ENCODE measurements around the gene PLCZ1.

- TF ChIP-seq REST (IDR thresholded peaks at IDR 0.05; ENCODE audit: insufficient replicate concordance, low read depth): no peak
- TF ChIP-seq CTCF (IDR thresholded peaks at IDR 0.05; ENCODE audit: insufficient read depth, low read length): no peak
- TF ChIP-seq POLR2AphosphoS5 (IDR thresholded peaks at IDR 0.05; ENCODE audit: low read depth): no peak
These were observed 97.4 kb downstream of the PLCZ1 start for GRCh38 chr12:18640321-18640955.
